H1 (cell line): ENCODE measurements around the gene EZH1. TPM values are rescaled to one million over a fixed set of nuclear protein-coding genes. Genes with fewer than 3 reads are reported as not detected.

Source experiments
- CTCF ChIA-PET: fragments of 300-600 bp; sonication (Branson Sonifier 250); formaldehyde crosslinking; loops from one replicate; lab custom pipeline; 2021; ENCODE audit not compliant: partially characterized antibody; lab: Charles Lee
- POLR2A ChIA-PET: fragments of 300-600 bp; sonication (Branson Sonifier 250); formaldehyde crosslinking; loops from one replicate; lab custom pipeline; 2021; ENCODE audit warnings: inconsistent platforms; ENCODE audit not compliant: partially characterized antibody; lab: Charles Lee
- DNase-seq, 2 experiments: peaks; one replicate each; pipeline versions ENCODE4 v3.0.0 to v3.0.0-alpha.2; 2010 to 2022; ENCODE audit warnings: low spot score in 2 of 2, low read depth in 1 of 2, mixed read lengths in 1 of 2
- FAIRE-seq: peaks from 2 replicates; lab custom pipeline; 2011; peaks lifted over from hg19 to GRCh38; lab: Jason Lieb, UNC
- H2AFZ ChIP-seq: 2 replicates; pipeline ENCODE4 v1.8.1; 2012; ENCODE audit warnings: low read length, inconsistent platforms
- H2AK5ac ChIP-seq: 2 replicates; pipeline ENCODE4 v1.6.1; 2013; ENCODE audit warnings: low read depth, low read length
- H2BK120ac ChIP-seq: replicated peaks from 2 replicates; pipeline ENCODE3; 2013; ENCODE audit warnings: low read depth, low read length, inconsistent platforms
- H2BK12ac ChIP-seq: 2 replicates; pipeline ENCODE4 v1.6.1; 2013; ENCODE audit warnings: low read depth, low read length
- H2BK15ac ChIP-seq: 2 replicates; pipeline ENCODE4 v1.6.1; 2013; ENCODE audit warnings: low read length
- H2BK20ac ChIP-seq: 2 replicates; pipeline ENCODE4 v1.6.1; 2013; ENCODE audit warnings: low read length
- H2BK5ac ChIP-seq: 2 replicates; pipeline ENCODE4 v1.6.1; 2013; ENCODE audit warnings: low read depth, low read length
- H3K14ac ChIP-seq: 2 replicates; pipeline ENCODE4 v1.6.1; 2013; ENCODE audit warnings: inconsistent platforms; ENCODE audit not compliant: insufficient read length
- H3K18ac ChIP-seq: 2 replicates; pipeline ENCODE4 v1.6.1; 2013; ENCODE audit warnings: low read length; ENCODE audit errors: extremely low read depth
- H3K23ac ChIP-seq: 2 replicates; pipeline ENCODE4 v1.6.1; 2013; ENCODE audit warnings: inconsistent platforms; ENCODE audit not compliant: insufficient read length
- H3K23me2 ChIP-seq: 2 replicates; pipeline ENCODE4 v1.6.1; 2013; ENCODE audit warnings: low read depth, low read length
- H3K27ac ChIP-seq: 2 replicates; pipeline ENCODE4 v1.6.1; 2011; ENCODE audit warnings: low read depth, low read length, inconsistent platforms
- H3K27me3 ChIP-seq, 4 experiments: replicated peaks in 1 of 4; 1 replicate in 1 of 4; 2 replicates in 3 of 4; pipeline versions ENCODE4 v1.6.1 to v1.8.1; 2011 to 2013; ENCODE audit warnings: low read length in 3 of 4, mild to moderate bottlenecking in 3 of 4, inconsistent platforms in 2 of 4, mixed read lengths in 2 of 4, moderate library complexity in 1 of 4; ENCODE audit not compliant: control insufficient read depth in 3 of 4, insufficient read depth in 3 of 4; ENCODE audit errors: extremely low read depth in 1 of 4
- H3K36me3 ChIP-seq, 4 experiments: 2 replicates each; pipeline versions ENCODE4 v1.6.1 to v1.8.1; 2011 to 2013; ENCODE audit warnings: mild to moderate bottlenecking in 4 of 4, low read length in 3 of 4, moderate library complexity in 2 of 4, control low read depth in 1 of 4, inconsistent platforms in 1 of 4; ENCODE audit not compliant: insufficient read depth in 4 of 4, control insufficient read depth in 2 of 4
- H3K4ac ChIP-seq: replicated peaks from 2 replicates; pipeline ENCODE3; 2013; ENCODE audit warnings: low read length, low read depth, mixed read lengths, inconsistent platforms; ENCODE audit not compliant: insufficient read length
- H3K4me1 ChIP-seq, 4 experiments: replicated peaks in 1 of 4; 1 replicate in 1 of 4; 2 replicates in 3 of 4; pipeline versions ENCODE4 v1.6.1 to v1.8.1; 2011 to 2013; ENCODE audit warnings: low read length in 3 of 4, inconsistent platforms in 2 of 4, mixed read lengths in 1 of 4; ENCODE audit not compliant: insufficient read depth in 4 of 4, control insufficient read depth in 3 of 4
- H3K4me2 ChIP-seq, 2 experiments: 2 replicates each; pipeline versions ENCODE4 v1.6.1 to v1.8.1; 2011 to 2013; ENCODE audit warnings: low read depth in 2 of 2, low read length in 2 of 2, control low read depth in 1 of 2, inconsistent platforms in 1 of 2, mild to moderate bottlenecking in 1 of 2; ENCODE audit not compliant: insufficient read depth in 1 of 2
- H3K4me3 ChIP-seq, 4 experiments: fragments of 200-600, 300-600 bp in 1 of 4; sonication (generic), shearing (Covaris generic), sonication (Bioruptor Twin) in 1 of 4; 2 replicates each; pipeline versions ENCODE4 v1.5.1 to v1.8.1; 2011 to 2016; ENCODE audit warnings: low read length in 4 of 4, low read depth in 3 of 4, control low read depth in 2 of 4, inconsistent platforms in 2 of 4, mild to moderate bottlenecking in 2 of 4, mixed read lengths in 1 of 4, moderate library complexity in 1 of 4; ENCODE audit not compliant: insufficient read depth in 2 of 4; ENCODE audit errors: extremely low read depth in 1 of 4
- H3K56ac ChIP-seq: replicated peaks from 2 replicates; pipeline ENCODE3; 2013; ENCODE audit warnings: low read depth, mild to moderate bottlenecking, mixed read lengths, low read length, inconsistent platforms; ENCODE audit not compliant: insufficient read length
- H3K79me1 ChIP-seq: 2 replicates; pipeline ENCODE4 v1.6.1; 2013; ENCODE audit warnings: low read depth, low read length, control low read depth
- H3K79me2 ChIP-seq, 2 experiments: 2 replicates each; pipeline versions ENCODE4 v1.6.1 to v1.8.1; 2012 to 2013; ENCODE audit warnings: low read length in 2 of 2, mild to moderate bottlenecking in 2 of 2, inconsistent platforms in 1 of 2; ENCODE audit not compliant: insufficient read depth in 2 of 2, control insufficient read depth in 1 of 2
- H3K9ac ChIP-seq, 4 experiments: replicated peaks in 1 of 4; 1 replicate in 1 of 4; 2 replicates in 3 of 4; pipeline versions ENCODE4 v1.6.1 to v1.8.1; 2011 to 2013; ENCODE audit warnings: low read depth in 3 of 4, low read length in 3 of 4, control low read depth in 2 of 4, mild to moderate bottlenecking in 2 of 4, moderate library complexity in 2 of 4, inconsistent platforms in 1 of 4; ENCODE audit errors: extremely low read depth in 1 of 4
- H3K9me3 ChIP-seq, 2 experiments: 2 replicates each; pipeline versions ENCODE4 v1.6.1 to v1.8.1; 2012 to 2013; ENCODE audit warnings: mild to moderate bottlenecking in 2 of 2, moderate library complexity in 2 of 2, control low read depth in 1 of 2, inconsistent platforms in 1 of 2, low read depth in 1 of 2, low read length in 1 of 2, mixed read lengths in 1 of 2; ENCODE audit not compliant: insufficient read depth in 2 of 2
- H4K20me1 ChIP-seq, 2 experiments: replicated peaks in 1 of 2; 2 replicates each; pipeline versions ENCODE3 to v1.8.1; 2011 to 2013; ENCODE audit warnings: inconsistent platforms in 2 of 2, low read length in 2 of 2, mild to moderate bottlenecking in 1 of 2; ENCODE audit not compliant: insufficient read depth in 2 of 2, control insufficient read depth in 1 of 2
- H4K5ac ChIP-seq: 2 replicates; pipeline ENCODE4 v1.6.1; 2013; ENCODE audit warnings: low read length, low read depth, mixed read lengths, inconsistent platforms; ENCODE audit not compliant: insufficient read length
- H4K8ac ChIP-seq: 2 replicates; pipeline ENCODE4 v1.8.0; 2013; ENCODE audit warnings: mild to moderate bottlenecking, moderate library complexity, low read length, inconsistent platforms; ENCODE audit not compliant: insufficient read depth; ENCODE audit errors: extremely low read depth
- H4K91ac ChIP-seq: replicated peaks from 2 replicates; pipeline ENCODE3; 2013; ENCODE audit warnings: low read length, mixed read lengths, inconsistent platforms; ENCODE audit not compliant: insufficient read length
- CREB1 ChIP-seq: IDR thresholded peaks from 2 replicates; pipeline ENCODE4 v1.6.1; 2012; ENCODE audit warnings: inconsistent platforms
- RBBP5 ChIP-seq: IDR thresholded peaks from 2 replicates; pipeline ENCODE4 v1.7.1; 2012; ENCODE audit warnings: low read depth, mild to moderate bottlenecking, inconsistent platforms, low read length, moderate library complexity, borderline replicate concordance
- SUZ12 ChIP-seq: fragments of 200-600 bp; sonication (generic); IDR thresholded peaks from 2 replicates; pipeline ENCODE4 v1.6.1; 2012; ENCODE audit warnings: mild to moderate bottlenecking, inconsistent platforms, low read length, moderate library complexity, mixed read lengths
- WGBS, 2 experiments: shearing (Covaris generic) in 1 of 2; methylation state at CpG; one replicate each; pipeline versions ENCODE4 v1.1.6 to v1.1.7; 2013 to 2015; ENCODE audit warnings: low lambda C conversion rate in 2 of 2, mixed read lengths in 2 of 2, inconsistent platforms in 1 of 2, low coverage in 1 of 2, missing lambda C conversion rate in 1 of 2; ENCODE audit not compliant: insufficient replicate concordance in 2 of 2, insufficient coverage in 1 of 2, insufficient read length in 1 of 2; ENCODE audit errors: extremely low coverage in 1 of 2, missing lambda C conversion rate in 1 of 2; 5-methylcytosine and 5-hydroxymethylcytosine counted together
- polyA plus RNA-seq, 7 experiments: library from polyadenylated mRNA; depleted of rRNA in 3 of 7; stranded (reverse) in 5 of 7; unstranded in 2 of 7; fragments of >200 nt in 5 of 7; fragments of 200-250 nt in 2 of 7; gene quantifications; 1 replicate in 5 of 7; 2 replicates in 1 of 7; 4 replicates in 1 of 7; pipeline versions ENCODE4 v1.2.1 to v1.2.3, GENCODE V29; 2011 to 2013; ENCODE audit warnings: missing spikeins in 2 of 7, mixed read lengths in 2 of 7
- total RNA-seq: library from RNA; stranded (reverse); fragmentation: NEBNext Ultra II Directional; extraction: Animal tissue kit (Norgen Biotek cat#: 25700); gene quantifications from 2 replicates; pipeline ENCODE4 v1.2.1, GENCODE V29; 2021

Gene EZH1
- total and polyA plus RNA-seq, 2 of the 8 experiments (the other 6 are each of a cell fraction or from before 2014, with no cell fraction given) = 17.4 to 20.8 TPM

- Histone ChIP-seq H2BK12ac (no peak overlapping the region), H2AFZ (peak overlapping the region; percentile 90), H3K27me3 (peaks cover 12 to 28% (median 24%) of the 10 kb centered on the region in 4 experiments), H2BK120ac (no peak overlapping the region), H4K20me1 (no peaks in the 10 kb centered on the region), H3K4me3 (peak overlapping the region; percentile 42 to 86 (median 60)), H2AK5ac (no peak overlapping the region), H2BK20ac (no peak overlapping the region), H4K91ac (no peak overlapping the region), H3K36me3 (no peaks in the 10 kb centered on the region), H2BK5ac (no peak overlapping the region), H3K14ac (no peak overlapping the region), H3K23me2 (peaks cover 12% of the 10 kb centered on the region; the same call in 1 of the 2 replicates), H3K27ac (no peak overlapping the region), H3K79me2 (no peaks in the 10 kb centered on the region), H2BK15ac (no peak overlapping the region; the same call in 1 of the 2 replicates), H3K4ac (no peak overlapping the region), H4K8ac (no peak overlapping the region), H3K9ac (0 out of 7 replicates have a peak overlapping the region, but pooled peaks of 1 of the 4 experiments have one; percentile 25), H3K23ac (no peak overlapping the region), H4K5ac (no peak overlapping the region), H3K4me2 (peak overlapping the region; percentile 79 to 83), H3K9me3 (no peaks in the 10 kb centered on the region), H3K79me1 (no peaks in the 10 kb centered on the region), H3K4me1 (peaks cover 5 to 17% (median 9%) of the 10 kb centered on the region in 4 experiments), H3K56ac (no peak overlapping the region), H3K18ac (no peak overlapping the region)
- 62% methylated on average over 11 of the region's 11 CpGs; no CpG with 5 or more reads in 1 of the 2 experiments for WGBS, 2 experiments
- FAIRE-seq (no peak), DNase-seq (no peak)
- TF ChIP-seq SUZ12 (peak; percentile 36; the same call in 1 of the 2 replicates), RBBP5 (0 out of 2 replicates have a peak, but pooled peaks have one; percentile 15), CREB1 (no peak)
- POLR2A ChIA-PET = interaction anchor here (0.7 to 4.3 kb wide), 12 partner anchors 10 to 151 kb away, joined by 3 to 46 read pairs (median 5); partner anchors contain the start of genes BECN1, PSME3, RETREG3 and TUBG1
- CTCF ChIA-PET = interaction anchor here (0.6 to 5.9 kb wide), 10 partner anchors 9 to 81 kb away, joined by 3 to 81 read pairs (median 4); partner anchors contain the start of genes BECN1, VPS25 and WNK4
These were observed 15.3 kb upstream of the EZH1 start for GRCh38 chr17:42759982-42760651.
